SKM-1 treated with dmso at 0.1 percent for 144 hours (cell line): Measurements from ENCODE around the gene PRIMA1.

Experiments
- DNase-seq: peaks from one replicate; lab custom pipeline; 2025; ENCODE audit not compliant: unreplicated experiment; lab: John Stamatoyannopoulos, UW

The PRIMA1 gene

DNA sequence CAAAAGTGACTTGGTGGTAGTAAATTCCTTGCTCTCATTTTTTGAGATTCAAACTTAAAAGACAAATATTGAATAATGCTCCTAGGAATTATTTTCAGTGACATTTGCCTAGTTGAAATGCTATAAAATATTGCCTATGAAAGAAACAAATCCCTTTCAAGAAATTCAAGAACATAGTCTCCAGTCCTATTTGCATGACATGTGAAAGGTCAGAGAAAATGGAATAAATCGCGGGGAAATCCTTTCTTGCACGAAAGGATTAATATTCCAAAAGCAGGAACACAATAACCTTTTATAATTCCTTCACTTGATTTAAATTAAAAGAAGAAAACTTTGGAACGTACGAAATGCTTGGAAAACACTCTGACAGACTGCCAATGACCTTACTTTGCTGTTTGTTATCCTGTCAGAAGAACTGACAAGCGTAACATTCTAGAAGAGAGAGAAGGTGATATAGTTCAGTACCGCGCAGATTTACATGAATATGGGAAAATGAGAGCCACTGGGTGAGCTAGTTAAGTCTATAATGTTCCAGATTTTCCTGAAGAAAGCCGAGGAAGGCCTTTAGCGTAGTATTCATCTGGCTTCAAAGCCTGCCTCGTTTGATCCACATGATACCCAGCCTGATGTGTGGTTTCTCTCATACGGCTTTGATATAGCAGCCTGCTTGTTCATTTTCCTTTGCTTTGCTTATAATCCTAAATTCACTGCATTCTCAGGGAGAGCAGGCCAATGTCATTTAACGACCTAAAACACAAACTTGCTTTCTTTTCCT, 103.0 kb downstream of the PRIMA1 start:
- no peak for DNase-seq

DNA sequence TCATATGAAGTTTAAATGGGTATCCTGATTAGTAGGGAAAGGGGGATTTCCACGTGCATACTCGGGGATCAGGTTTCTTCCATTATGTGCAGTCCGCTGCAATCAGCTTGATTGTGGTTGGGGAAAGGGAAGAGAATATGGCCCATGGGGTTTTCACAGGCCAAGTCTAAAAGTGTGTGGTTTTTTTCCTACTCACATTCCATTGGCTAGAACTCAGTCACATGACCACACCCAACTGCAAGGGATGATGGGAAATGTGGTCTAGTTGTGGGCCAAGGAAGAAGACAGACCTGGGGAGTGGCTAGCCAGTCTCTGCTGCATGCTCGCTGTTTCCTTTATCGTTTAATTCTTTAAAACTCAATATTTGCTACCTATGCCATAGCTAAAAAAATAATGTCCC, 105.1 kb downstream of the PRIMA1 start:
- no peak for DNase-seq

DNA sequence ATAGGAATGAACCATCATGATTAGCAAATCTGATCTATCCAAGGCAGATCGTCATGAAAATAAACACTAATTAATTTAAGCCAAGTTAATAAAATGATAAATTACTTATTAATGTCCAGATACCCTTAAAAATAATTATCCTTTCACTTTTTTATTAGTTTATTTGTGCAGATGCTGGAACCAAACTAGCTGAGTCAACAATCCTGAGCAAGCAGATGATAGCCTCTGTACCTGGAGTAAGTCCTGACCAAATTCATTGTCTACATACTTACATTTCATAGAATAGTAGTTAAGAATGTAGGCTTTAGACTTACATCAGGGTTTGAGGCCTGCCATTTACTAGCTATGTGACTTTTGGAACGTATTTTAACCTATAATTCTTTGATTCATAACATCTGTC, 105.8 kb downstream of the PRIMA1 start:
- no peak for DNase-seq

DNA sequence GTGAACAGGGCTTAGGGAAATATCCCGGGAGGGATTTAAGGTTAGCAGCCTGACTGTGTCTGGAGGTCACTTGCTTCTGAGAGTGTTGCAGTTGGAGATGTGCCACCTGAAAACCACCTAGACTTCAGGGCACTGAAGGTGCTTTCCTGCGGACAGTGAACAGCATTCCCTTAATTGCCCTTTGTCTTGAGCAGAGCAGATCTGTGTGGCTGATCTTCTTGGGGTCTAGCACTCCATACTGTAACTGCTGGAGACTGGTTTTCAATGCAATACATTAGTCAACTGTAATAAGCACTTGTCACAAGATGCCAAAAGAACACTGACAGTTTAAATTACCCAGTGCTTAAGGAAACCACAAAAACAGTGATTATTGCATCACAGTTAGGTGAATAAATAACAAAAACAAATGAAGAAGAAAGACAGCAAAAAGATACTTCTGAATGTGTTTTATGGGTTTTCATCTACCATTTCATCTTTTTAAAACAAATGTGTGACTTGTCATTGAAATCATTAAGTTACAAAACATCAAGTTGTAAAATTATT, 111.8 kb downstream of the PRIMA1 start:
- DNase-seq, result no peak

DNA sequence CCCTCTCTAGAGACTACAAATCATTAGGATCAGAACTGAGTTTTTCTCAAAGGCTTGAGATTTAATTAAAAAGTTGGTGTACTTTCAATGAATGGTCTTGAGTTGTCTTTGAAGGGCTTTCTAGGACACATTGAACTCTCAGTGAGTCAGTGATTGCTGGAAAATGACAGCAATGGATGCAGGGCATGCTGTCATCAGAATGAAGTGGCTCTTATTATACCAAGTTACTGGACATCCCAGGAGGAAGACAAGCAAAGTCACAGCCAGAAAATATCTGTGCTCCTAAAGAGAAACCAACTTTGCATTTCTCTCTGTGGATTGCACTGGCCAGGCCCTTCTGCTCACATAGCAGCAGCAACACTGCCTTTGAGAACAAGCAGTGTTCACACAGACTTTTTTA, 112.6 kb downstream of the PRIMA1 start:
- DNase-seq, result no peak

DNA sequence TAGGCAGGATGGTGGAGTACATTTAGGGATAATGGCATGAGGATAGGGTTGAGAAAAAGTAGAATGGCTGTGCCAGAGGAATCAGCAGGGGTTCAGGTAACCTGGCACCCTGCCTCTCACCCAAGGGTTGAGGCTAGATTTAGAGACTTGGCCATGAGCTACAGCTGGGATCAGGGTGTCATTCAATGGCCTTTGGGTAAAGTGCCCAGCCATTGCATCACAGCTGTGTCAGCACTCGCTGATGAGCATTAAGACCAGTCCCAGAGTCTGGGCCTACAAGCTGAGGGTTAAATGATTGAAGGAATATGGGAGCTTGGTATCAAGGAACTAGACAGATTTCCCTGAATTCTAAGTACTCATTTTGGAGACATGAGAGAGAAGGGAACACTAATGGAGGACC, 113.9 kb downstream of the PRIMA1 start:
- DNase-seq, result no peak

DNA sequence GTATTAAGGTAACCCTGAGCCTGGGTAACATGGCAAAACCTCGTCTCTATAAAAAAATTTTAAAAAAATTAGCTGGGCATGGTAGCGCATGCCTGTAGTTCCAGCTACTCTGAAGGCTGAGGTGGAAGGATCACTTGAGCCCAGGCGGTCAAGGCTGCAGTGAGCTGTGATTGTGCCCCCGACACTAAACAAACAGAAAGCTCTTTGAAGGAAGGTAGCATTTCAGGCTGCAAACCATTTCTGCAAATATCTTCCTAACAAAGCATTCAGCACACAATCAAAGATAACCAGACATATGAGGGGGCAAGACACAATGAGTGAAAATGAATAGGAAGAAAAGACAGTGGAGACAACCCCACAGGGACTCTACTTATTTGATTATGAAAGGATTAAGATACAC, 118.7 kb downstream of the PRIMA1 start:
- no peak for DNase-seq
